HG03280 (cell line): ENCODE results near the gene EDIL3.

Experiments used
- ATAC-seq: cut with Tn5 transposase; IDR thresholded peaks from one replicate; pipeline ENCODE4 v1.9.1; 2021; ENCODE audit warnings: mild to moderate bottlenecking, moderate library complexity; ENCODE audit not compliant: unreplicated experiment

The EDIL3 gene

DNA sequence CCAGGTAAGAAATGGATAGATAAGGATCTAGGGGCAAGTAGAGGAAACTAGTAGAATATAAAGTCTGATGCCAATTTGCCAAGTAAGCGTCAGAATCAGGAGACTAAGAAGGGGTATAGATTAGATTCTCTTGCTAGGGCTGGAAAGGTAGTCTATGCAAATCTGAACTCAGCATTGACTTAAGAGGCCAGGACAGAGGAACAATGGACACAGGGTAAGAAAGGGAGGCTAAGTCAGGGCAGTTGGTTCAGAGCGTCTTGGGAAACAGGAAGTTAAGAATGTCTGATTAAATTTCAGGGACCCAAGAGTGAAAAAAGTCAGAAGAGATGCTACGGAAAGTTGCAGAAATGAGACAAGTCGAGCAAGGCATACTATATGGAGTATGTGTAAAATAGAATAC, 400.8 kb downstream of the EDIL3 start:
- ATAC-seq = no peak

DNA sequence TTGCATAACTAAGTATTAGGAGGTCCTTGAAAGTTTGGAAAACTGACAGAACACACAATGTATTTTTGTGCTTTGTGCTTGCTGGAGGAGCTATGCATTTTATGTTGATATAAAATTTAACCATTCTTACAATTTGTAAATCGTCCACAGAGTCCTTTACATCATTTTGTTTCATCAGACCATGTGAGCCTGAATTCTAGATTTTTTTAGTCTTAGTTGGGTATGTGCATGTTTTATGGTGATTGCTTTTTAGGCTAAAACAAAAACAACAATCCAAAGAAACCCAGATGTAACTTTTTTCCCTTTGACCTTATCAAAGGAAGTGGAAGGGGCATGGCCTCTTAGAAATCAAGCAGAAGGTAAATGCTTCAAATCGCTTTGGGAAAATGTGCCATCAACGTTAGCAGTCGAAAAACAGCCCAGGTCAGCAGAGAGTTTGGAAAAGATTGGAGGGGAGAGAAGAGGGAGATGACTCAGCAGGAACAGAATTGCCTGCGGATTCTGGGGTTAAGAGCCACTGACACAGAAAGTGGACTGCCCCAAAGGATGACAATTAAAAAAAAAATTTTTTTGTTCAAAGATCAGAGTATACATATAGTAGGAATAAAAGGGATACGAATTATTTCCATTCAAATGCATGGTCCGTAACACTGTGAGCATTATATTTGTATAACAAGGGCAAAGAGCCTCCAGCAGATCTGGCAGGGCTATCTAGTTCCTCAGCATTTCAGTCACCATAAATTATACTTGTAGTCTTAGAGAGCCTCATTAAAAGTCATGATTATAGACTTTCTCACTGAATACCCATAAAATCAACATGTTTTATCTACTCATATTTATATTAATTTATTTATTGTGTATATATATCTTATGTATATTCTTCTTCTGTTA, 410.5 kb downstream of the EDIL3 start:
- ATAC-seq = no peak

DNA sequence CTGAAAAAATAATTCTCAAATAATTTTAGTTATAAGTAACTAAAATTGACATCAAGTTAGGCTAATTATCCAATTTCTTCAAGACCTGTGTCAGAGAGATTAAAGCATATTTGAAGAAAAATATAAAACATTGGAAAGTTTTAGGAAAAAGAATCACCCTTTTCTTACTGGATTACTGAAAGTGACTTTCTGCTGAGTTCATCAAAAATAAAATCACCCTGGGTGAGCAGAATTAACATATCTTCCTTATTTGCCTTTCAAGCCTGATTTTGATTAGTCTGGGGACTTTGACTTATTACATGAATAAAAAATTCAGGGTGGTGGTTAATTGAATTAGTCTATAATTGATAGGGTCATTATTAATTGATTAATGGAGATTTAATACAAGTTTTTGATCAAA, 411.8 kb downstream of the EDIL3 start:
- ATAC-seq = no peak

DNA sequence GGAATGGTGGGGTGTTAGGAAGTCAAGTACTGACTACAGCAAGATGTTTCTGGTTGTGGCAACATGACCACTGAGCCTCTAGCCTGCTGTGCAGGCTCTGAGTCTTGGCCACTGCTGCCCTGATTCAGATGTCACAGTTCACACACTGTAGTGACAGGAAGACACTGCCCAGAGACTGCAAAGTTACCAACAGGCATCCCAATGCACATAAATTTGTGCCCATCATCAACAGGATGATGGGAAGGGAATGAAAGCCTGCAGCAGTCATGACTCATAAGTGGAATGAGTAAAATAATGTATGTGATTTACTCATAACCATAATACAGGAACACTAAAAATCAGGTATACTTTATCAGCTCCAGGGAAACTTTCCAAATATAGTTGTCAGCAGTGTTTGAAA, 412.4 kb downstream of the EDIL3 start:
- ATAC-seq = no peak

DNA sequence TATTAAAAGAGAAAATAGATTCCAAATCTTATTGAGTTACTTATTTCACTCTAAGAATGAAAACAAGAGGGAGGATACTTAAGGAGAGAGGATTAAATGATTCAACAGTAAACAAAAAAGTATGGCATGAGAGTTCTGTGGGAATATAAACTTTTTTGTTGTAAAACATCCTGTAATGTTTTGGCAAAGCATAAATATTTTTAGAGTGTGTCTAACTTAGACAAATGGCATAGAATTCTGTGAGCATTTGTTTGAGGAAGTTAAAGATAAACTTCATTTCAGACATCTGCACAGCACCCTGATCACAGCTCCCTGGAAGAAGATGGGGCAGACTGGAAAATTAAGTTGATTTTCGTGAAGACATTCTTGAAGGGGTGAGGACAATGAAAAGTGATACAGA, 417.3 kb downstream of the EDIL3 start:
- ATAC-seq = no peak

DNA sequence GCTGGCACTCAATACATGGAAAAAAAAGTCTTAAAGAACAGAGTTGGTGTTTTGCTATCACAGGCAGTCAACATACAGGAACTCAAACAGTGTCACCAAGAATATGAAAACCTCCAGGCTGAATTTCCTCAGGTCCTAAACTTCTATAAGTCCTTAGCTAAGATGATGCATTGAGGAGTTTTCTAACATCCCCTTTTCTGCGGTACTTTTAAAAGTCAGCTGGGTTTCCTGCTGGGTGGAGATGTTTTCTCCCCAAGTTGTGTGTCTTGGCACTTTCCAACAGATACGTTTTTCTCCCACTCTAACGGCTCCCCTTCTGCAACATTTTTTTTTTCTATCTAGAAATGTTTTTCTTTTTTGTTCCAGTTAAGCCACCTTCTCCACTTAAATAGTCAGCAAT, 419.2 kb downstream of the EDIL3 start:
- no peak for ATAC-seq

DNA sequence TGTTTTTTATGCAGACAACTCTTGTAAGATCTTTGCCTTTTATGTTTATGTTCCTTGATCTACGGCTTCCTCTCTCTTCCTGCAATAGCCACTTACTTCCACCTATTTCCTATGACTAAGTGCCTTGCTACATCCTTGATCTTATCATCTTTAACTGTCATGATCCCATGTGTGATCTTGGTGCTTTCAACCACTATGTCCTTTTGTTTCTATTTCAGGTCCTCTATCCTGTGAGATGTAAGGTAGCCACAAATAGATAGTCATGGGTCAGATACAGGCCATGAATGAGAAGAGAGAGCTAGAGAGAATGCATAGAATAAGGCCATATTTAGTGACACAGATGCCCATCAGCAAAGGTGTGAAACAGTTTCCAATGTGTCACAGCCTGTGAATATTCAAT, 420.4 kb downstream of the EDIL3 start:
- no peak for ATAC-seq

DNA sequence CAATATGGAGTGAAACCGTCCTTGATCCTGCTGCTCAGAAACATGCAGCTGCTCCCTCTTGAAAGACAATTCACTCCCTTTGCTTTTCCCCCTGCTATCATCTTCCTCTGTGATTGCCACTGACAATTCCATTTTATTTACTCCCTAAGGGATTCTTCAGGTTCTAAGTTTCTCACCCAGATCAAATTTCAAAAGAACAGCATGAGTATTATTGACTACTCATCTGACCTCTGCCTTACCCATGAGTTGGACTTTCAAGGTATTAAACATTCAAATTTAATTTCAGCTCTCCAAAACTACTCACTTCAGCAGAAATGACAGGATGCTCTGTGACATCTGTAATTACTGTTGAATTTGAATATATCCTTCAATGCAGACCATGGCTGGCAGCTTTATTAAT, 427.5 kb downstream of the EDIL3 start:
- ATAC-seq = no peak

DNA sequence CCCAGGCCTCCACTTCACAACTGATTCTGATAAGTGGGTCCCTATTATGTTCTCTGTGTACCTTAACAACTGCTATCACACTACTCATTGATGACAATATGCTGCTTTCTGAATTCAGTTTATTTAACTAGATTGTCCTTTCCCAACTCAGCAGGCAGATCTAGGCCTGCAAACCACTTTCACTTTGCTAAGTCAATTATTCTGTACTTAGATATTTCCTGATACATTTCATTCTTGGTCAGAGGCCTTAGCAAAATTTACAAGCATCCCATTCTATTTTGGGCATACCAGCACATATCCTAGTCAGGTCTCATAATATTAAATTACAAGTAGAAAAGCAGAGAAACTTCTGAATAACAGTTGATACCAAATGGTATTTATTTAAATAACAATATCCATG, 428.3 kb downstream of the EDIL3 start:
- ATAC-seq = no peak

DNA sequence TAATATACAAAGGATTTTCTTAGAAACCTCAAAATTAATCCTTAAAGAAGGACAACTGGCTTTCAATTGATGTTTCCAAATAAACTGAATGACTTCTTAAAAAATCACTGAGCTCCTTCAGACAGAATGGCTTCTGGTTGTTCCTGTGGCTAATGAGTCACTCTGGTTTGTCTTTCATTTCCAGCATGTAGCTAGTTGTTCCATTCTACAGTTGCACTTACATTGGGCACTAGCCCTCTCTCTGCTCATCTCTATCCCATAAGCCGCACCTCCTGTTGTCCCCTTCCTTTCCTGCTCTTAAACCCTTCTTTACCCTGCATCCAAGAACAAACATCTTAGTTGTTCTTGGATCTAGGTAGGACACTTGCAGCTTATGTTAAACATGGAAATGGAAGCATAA, 428.8 kb downstream of the EDIL3 start:
- no peak for ATAC-seq

DNA sequence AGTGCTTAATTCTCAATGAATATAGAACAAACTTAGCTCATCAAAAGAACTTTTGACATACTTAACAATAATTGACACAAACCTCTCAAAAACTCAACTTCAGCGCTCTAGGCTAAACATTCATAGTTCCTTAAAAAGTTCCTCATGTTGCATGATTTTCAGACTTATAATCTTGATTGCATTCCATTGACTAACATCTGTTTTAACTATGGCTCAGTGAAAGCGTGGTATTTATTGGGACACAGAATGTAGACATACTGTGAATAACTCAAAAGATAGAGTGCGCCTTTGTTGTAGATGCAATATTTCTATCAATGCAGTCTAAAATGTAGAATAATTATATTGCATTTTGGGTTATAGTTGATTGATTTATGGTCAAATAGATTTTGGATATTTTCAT, 436.9 kb downstream of the EDIL3 start:
- no peak for ATAC-seq

DNA sequence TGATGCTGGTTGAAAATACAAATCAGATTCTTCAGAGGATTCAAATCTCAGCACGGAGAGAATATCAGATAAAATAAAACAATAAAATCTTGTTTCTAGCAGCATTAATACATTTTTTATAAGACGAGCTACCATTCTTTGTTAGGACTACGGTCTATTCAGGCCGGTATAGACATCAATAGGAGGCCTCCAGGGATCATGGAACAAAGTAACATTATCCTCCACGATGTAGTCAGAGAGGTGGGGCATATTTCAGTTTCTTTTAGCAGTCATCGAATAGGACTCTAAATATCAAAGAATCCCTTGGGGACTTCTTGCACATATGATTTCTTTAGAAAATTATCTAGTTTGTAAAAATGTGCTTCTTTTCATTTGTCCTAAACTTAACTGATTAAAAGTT, 438.2 kb downstream of the EDIL3 start:
- no peak for ATAC-seq

DNA sequence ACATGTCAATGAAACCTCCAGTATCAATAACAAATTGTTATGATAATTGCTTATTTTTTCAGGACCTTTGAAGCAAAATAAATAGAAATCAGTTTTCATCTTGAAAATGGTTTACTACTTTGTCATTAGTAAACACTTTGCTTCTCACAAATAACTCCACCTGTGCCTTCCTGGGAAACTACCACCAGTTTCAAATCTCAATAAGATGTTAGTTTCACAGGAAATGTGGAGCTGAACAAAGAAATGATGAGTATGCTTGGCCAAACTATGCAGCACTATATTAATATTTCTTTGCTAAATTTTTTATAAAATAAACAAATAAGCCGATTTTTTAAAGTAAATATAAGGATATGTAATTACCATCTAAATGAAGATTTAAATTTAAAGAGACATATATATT, 442.5 kb downstream of the EDIL3 start:
- ATAC-seq = no peak

DNA sequence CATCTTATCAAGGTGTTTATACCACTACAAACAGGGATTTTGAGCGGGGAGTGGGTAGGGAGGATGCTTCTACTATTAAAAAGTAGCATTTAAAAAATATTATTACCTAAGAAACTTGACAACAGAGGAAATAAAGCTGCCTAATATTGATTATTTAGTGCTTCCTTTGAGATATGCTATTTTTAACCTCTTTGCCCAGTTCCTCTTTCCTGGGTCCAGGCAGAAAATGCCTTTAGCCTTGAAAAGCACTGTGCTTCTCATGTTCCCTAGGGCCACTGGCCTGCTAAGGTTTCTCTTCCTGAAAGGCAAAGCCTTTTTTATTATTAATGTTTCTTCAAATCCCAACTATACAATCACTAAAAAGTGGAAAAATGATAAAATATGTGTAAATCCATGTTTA, 446.8 kb downstream of the EDIL3 start:
- no peak for ATAC-seq

DNA sequence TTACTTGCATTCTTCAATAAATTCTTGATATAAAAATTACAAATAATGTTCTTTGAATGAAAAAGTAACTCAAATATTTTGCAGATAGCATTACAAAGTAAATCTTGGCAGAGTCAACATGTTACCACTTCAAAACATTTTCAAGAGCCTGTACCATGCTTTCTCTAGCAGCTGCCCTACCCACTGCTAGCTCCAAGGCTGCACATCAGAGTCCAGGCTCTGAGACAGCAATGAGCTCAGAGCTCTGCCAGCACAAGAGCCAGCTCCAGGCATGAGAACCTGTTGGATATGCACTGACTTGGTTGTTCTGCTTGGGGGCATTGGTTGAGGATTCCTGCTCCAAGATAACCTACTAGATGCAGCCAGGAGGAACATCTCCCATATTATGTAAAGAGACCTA, 452.7 kb downstream of the EDIL3 start:
- ATAC-seq = no peak

DNA sequence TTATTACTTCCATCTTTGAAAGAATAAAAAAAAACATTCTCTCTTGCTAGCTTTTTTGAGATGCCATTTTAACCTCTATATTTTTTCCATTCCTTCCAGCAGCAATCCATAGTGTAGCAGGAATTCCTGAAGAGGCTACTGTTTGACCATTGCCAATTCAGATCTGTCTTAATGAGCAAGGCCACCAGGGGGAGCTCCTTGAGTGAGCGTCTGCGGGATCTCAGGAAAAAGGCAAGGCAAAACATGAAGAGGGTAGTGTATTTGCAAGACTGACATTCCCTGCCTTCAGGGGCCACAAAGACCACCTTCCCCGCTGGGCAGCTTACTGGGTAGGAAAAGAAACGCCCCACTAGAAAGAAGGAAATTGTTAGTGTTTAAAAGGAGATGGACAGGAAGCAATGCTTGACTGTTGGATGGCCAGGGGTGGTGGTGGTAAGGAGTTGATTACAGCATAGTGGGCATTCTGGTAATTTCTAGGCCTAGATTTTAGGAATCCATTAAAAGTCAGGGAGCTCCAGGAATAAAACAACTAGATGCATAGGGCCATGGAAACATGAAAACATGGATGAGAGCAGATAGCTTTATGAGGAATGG, 457.4 kb downstream of the EDIL3 start:
- peak; percentile 60 for ATAC-seq

DNA sequence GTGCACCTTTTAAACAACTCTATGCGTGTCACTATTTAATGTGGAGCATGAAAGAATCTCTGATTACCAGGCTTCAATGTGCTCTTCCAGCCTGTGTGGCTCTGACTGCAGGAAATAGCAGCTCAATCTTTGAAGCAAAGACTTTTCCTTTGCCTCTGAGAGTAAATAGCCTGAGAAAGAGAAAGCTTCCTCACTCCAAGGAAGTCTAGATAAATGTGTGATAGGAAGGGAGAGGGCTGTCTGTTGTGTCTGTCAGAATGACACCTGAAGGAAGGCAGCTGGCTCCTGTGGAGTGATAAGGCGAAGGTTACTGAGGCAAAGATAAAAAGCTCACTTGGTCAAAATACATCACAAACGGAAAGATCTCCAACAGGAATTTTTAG, 458.7 kb downstream of the EDIL3 start:
- ATAC-seq = no peak

DNA sequence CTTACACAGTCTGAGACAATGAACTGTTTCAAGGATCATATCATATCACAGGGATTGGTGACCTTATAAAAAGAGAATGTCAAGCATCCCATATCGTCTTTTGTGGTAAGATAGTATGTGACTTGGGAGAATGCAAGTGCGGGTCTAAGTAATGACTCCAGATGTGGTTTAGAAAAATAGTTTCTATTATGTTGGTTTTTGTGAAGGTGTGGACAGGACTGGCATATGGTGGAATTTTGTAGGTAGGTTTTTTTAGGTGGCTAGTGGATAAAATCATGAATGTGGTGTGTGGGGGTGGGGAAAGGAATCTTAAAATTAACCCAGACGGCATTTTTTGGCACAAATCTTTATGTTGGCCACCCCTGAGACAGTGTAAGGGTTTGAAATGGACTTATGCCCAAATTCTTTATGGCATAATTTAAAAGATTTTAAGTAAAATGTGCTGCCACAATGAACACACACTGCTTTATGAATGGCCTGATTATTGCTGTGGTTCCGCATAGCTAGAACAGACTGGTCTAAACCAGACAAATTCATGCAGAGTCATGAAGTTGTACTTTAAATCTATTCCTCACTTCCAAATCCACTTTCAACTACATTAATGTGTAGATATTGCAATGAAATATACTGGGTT, 459.2 kb downstream of the EDIL3 start:
- ATAC-seq = no peak

DNA sequence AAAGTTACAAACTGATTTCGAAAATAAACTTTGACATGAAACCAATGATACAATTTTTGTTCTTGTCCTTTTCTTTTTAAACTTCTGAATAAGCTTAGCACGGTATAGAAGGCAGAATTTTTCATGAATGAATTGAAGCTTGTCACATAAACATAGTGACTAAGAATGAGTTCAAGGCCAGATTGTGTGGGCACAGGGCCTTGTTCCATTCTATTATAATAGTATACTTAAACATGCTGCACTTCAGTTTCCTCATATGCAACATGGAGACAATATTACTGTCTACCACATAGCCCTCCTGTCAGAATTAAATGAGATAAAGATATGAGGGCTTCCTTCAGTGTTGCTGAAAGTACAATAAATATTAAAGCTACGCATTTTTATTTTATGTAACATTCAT, 459.8 kb downstream of the EDIL3 start:
- no peak for ATAC-seq

DNA sequence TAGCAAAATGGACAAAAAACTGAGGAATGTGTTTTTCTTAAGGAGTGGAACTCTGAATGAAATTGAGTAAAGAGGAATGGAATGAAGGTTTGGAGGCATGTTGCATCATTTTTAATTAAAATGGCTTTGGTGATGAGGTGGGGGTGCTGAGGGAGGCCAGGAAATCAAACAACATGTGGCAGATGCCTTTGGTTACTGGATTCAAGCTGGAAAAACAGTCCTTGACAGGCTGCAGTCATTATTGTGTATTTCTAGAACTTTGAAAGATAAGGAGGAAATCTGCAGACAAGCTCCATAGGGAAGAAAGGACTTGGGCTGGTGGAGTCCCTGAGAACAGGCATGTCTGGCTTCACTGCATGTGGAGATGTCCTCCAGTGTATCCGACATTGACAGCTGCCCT, 460.5 kb downstream of the EDIL3 start:
- no peak for ATAC-seq

DNA sequence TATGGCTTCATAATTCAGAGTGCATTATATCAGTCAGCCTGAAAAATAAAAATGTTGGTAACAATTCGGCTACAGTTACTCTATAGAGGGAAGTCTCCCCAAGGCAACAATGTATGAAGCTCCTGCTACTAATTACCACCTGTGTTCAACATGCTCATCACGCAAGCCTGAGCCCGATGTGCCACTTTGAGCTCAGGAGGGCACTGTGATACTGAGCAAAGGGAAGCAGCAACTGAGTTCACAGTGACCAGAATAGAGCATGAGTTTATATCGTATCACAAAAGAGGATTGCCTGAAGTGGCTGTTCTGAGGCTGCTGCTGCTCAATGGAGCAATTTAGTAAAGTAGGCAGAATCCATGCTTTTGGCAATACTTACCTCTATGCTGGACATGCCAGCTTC, 462.0 kb downstream of the EDIL3 start:
- ATAC-seq = no peak

DNA sequence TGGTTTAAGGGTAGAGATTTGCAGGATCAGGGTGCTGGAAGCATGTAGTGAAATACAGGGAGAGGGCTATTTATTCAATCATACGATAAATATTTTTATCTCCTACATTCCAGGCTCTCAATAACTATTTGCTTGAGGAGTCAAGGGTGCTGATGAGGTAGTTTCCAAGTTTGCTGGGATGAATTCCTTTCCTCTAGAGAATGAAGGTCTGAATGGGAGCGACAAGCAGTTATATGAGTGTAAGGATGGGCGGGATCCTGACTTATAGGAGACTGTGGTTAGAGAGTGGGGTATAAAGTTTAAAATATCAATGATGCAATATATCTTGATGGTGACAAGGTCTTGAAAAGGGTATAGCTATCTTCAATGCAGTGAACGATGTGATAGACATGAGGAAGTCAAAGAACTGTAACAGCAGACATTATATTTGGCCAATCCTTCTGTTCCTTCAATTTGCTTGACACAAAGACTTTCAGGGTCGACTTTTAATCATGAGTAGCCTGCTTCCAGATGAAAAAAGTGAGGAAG, 462.9 kb downstream of the EDIL3 start:
- no peak for ATAC-seq
